GM18909 (cell line): ENCODE data around the gene ZHX3.

Source experiments
- ATAC-seq: cut with Tn5 transposase; IDR thresholded peaks from one replicate; pipeline ENCODE4 v1.9.1; 2021; ENCODE audit warnings: mild to moderate bottlenecking; ENCODE audit not compliant: unreplicated experiment, poor library complexity

Gene ZHX3

GRCh38 chr20:41232973-41233926 lies 84.3 kb downstream of the ZHX3 start:
- no peak for ATAC-seq

DNA sequence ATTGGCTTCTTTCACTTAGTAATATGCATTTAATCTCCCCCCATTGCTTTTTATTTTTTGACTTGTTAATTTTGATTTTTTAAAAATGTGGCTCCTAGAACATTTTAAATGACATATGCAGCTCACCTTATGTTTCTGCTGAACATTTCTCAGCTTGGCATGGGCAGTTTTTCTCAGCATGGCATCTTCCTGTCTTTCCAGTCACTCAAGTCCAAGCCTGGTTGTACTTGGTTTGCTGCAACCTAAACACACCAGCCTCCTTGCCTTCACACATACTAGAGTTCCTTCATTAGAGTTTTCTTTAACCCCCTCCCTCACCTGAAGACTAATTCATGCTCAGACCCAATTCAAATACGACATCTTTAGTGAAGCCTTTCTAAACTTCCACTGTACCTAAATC lies 86.4 kb downstream of the ZHX3 start:
- no peak for ATAC-seq

GRCh38 chr20:41230136-41230535 lies 87.4 kb downstream of the ZHX3 start:
- no peak for ATAC-seq

DNA sequence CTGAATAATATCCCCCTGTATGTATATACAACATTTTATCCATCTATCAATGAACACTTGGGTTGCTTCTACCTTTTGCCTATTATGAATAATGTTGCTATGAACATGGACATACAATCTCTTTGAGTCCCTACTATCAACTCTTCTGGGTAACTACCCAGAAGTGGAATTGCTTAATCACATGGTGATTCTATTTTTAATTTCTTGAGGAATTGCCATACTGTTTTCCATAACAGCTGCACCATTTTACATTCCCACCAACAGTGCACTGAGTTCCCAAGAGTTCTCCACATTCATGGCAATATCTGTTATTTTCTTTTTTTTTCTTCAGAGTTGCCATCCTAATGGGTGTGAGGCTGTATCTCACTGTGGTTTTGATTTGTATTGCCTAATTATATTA lies 88.3 kb downstream of the ZHX3 start:
- no peak for ATAC-seq

- ATAC-seq: peak; percentile 57
Measured at GRCh38 chr20:41228858-41229257, 88.7 kb downstream of the ZHX3 start.

GRCh38 chr20:41226426-41226825 lies 91.1 kb downstream of the ZHX3 start:
- ATAC-seq: no peak

DNA sequence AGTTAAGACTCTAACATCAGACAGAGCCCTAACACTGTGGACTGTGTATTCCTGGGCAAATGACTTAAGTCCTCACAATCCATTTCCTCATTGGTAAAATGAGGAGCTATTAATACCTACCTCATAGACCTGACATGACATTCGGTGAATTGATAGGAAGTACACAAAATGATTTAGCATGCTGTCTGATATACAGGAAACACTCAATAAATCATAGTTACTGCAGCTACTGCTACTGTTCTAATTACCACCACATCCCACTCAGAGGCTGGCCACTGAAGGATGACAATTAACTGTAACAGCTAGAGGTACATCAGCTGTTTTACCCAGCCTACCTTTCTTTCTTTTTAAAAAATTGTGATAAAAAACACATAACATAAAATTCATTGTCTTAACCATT lies 92.4 kb downstream of the ZHX3 start:
- no peak for ATAC-seq

GRCh38 chr20:41224281-41224680 lies 93.2 kb downstream of the ZHX3 start:
- ATAC-seq: no peak

DNA sequence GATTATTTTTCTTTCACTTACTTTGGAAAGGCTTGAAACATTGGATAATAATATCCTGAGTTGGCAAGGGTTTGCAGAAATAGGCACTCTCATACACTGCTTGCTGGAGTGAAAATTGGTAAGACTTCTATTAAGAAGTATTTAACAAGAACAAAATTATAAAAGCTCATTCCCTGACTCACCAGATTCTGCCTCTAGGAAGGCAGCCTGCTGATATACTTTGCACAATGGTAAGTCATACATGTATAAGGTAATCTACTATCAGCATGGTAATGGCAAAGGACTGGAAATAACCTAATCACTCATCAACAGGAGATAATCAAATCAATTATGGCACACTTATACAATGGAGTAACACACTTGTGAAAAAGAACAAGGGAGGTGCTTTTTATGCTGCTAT lies 94.4 kb downstream of the ZHX3 start:
- no peak for ATAC-seq

DNA sequence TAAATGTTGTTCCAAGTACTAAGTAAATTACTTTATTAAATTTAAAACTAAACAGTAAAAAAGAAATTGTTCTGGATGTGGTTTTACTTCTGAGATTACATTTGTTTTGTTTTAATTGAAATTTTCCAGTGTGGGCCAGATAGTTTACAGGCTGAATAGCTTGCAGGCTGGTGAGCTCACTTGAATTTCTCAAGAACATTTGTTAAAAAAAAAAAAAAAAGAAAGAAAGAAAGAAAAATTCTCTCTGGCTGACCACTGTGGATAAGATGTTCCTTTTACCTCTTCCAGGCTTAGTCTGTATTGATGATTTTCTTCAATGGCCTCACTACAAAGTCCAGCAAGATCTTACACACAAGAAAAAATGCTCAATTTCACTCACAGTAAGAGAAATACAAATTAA lies 94.8 kb downstream of the ZHX3 start:
- no peak for ATAC-seq

DNA sequence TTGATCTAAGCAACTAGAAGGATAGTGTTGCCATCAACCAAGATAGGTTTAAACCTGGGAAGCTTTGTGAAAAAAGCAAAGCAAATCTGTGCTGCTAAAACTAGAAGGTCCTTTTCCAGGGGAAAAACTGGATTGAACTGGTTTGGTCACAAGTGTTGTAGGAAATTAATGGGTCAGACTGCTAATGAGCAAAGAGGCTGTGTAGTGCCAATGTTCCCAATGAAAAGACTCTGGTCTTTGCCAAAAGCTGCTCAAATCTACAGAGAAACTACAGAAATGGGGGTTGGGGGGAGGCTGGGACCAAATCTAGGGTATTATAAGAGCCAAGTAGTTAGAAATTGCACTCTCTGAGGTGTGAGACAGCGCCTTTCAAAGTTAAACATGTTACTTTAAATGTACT lies 95.2 kb downstream of the ZHX3 start:
- ATAC-seq: no peak

DNA sequence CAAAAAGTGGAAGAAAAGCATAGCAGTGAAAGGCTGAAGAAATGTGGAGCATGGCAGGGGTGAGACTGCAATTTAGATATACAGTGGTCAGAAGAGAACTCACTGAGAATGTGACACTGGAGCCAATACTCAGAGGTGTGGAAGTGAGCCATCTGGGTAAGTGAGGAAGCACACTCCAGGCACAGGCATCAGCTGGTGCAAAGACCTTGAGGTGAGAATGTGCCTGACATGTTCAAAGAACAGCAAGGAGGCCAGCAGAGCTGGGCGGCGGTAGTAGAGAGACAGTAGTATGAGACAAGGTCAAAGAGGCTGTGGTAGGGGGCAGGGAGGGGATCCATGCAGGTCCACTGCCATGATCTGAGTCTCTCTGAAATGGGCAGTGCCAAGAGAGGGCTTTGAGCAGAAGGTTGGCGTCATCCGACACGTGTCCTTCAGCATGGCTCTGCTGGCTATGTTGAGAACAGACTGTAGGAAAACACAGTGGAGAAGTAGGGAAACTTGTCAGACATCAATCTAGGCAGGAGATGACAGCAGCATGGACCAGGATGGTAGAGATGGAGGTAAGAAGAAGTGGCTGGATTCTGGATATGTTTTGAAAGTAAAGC lies 95.8 kb downstream of the ZHX3 start:
- no peak for ATAC-seq

DNA sequence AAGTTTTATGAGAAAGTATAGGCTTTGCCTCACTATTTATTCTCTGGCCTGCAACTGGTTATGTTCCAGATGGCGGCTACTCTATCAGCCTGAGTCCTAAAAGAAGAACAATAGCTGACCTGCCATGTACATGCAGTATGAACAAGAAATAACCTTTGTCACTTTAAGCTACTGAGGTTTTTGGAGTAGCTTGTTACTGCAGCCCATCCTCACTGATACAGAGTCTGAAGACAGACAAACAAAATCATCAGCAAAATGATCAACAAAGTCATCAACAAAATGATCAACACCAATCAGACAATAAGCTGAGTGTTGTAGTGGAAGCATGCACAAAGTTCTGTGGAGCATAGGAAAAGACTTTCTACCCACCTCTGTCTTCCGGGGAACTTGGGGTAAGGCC lies 97.7 kb downstream of the ZHX3 start:
- ATAC-seq: no peak

DNA sequence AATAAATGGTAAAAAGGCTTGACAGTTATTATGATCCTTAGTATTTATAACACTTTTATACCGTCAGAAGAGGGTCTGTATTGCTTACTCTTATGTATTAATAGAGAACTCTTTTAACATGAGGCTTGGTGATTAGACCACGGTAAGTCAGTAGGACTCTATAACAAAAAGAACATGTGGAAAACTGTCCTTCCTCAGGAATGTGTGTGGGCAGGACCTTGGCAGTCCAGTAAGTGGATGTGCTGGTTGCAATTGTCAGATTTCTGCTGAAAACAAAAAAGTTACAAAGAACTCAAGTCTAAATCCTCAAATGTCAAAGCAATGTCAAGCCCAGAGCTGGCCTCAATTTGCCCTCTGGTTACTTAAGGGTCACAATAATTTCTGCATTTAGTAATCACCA lies 99.1 kb downstream of the ZHX3 start:
- no peak for ATAC-seq

DNA sequence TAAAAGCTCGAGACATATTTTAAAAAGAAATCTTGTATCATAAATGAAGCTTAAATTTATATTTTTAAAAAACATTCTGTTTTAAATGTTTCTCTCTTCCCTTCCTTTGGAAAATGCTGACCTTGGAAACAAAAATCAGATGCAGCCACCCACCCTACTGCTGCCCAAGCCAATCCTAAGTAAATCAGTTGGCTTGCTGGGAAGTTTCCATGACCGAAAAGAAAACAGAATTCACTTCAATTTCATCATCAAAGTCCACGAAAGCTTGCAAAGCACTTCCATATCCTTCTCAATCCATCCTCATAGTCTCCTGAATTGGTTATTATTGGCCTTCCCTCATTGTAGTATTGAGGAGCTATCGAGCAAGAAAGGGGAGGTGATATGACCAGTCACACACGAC lies 100.1 kb downstream of the ZHX3 start:
- ATAC-seq: no peak

- no peak for ATAC-seq
Measured at GRCh38 chr20:41214666-41215065, 102.9 kb downstream of the ZHX3 start.

DNA sequence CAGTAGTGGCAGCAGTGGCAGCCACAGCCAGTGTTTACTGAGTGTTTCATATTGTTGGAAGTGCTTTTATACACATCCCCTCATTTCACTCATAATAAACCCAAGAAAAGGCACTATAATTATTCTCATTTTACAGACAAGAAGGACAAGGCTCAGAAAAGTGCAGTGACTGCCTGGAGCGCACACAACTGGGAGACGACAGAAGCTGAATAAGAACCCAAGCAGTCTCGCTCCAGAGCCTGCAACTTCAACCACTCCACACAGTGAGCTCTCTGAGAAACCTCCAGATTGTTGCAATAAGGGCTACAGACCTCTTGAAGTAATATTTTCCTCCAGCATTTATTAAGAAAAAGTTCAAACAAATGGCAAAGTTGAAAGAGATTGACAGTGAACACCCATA lies 103.3 kb downstream of the ZHX3 start:
- no peak for ATAC-seq

- no peak for ATAC-seq
Measured at GRCh38 chr20:41213150-41213820, 104.2 kb downstream of the ZHX3 start.

- no peak for ATAC-seq
Measured at GRCh38 chr20:41205313-41205712, 112.2 kb downstream of the ZHX3 start.

- ATAC-seq: no peak
Measured at GRCh38 chr20:41204304-41205265, 112.9 kb downstream of the ZHX3 start.
